Cardiac fibroblast (primary cell): ENCODE data around the gene CD207.
A peak's percentile ranks its signal among the peaks of the same experiment; 100 is the strongest.
"Not testable (repeated sequence)": the region's sequence is repeated elsewhere in the genome, so short reads cannot be mapped to it uniquely, and the experiment has no call there.

ENCODE experiments used
- DNase-seq, 2 donors: peaks; one replicate each; pipeline versions ENCODE4 v3.0.0 to v3.0.0-alpha.2; 2010; ENCODE audit warnings: low read depth in 2 of 2
- H3K4me3 ChIP-seq, 2 donors: replicated peaks in 1 of 2; 1 replicate in 1 of 2; 2 replicates in 1 of 2; pipeline ENCODE4 v1.5.1; 2011; ENCODE audit warnings: low read depth in 2 of 2, low read length in 2 of 2, mild to moderate bottlenecking in 2 of 2, moderate library complexity in 1 of 2
- TF ChIP-seq, protein P1 (sequence below): IDR thresholded peaks from one replicate; pipeline ENCODE4 v1.5.1; 2011; ENCODE audit warnings: low read depth, mild to moderate bottlenecking, low read length, inconsistent platforms

CD207 gene

DNA sequence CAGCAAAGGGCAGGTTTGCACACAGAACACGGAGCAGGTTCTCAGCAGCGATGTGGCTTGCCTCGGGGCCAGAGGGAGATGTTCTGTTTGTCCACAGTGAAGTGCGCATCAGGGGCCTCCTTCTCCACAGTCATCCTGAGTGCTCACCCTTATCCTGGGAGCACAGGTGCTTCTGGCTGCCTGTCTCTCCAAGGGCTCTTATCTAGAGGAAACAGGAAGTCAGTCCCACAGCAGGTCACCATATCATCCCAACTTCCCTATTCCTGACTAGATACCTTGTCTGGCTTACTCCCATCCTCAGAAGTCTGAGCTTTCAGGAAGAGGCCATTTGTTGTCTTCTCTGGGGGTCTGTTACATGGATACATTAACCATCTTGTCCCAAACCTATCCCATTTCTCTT, at the start of gene CD207:
Gene CD207, minus strand, starts transcription at position 174 of the 400 bp plus-strand sequence. Its CDS starts 40 bp downstream, at position 134.
- H3K4me3 ChIP-seq = no peak within 1 kb of the TSS
- DNase-seq = no peak

DNA sequence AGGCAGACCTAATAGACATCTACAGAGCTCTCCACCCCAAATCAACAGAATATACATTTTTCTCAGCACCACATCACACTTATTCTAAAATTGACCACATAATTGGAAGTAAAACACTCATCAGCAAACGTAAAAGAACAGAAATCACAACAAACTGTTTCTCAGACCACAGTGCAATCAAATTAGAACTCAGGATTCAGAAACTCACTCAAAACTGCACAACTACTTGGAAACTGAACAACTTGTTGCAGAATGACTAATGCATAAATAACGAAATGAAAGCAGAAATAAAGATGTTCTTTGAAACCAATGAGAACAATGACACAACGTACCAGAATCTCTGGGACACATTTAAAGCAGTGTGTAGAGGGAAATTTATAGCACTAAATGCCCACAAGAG, 42.9 kb upstream of the CD207 start:
- not testable (repeated sequence) for H3K4me3 ChIP-seq, DNase-seq

More for the DNA sequence above, at the start of gene CD207:
- TF ChIP-seq, protein P1, sequence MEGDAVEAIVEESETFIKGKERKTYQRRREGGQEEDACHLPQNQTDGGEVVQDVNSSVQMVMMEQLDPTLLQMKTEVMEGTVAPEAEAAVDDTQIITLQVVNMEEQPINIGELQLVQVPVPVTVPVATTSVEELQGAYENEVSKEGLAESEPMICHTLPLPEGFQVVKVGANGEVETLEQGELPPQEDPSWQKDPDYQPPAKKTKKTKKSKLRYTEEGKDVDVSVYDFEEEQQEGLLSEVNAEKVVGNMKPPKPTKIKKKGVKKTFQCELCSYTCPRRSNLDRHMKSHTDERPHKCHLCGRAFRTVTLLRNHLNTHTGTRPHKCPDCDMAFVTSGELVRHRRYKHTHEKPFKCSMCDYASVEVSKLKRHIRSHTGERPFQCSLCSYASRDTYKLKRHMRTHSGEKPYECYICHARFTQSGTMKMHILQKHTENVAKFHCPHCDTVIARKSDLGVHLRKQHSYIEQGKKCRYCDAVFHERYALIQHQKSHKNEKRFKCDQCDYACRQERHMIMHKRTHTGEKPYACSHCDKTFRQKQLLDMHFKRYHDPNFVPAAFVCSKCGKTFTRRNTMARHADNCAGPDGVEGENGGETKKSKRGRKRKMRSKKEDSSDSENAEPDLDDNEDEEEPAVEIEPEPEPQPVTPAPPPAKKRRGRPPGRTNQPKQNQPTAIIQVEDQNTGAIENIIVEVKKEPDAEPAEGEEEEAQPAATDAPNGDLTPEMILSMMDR = no peak

DNA sequence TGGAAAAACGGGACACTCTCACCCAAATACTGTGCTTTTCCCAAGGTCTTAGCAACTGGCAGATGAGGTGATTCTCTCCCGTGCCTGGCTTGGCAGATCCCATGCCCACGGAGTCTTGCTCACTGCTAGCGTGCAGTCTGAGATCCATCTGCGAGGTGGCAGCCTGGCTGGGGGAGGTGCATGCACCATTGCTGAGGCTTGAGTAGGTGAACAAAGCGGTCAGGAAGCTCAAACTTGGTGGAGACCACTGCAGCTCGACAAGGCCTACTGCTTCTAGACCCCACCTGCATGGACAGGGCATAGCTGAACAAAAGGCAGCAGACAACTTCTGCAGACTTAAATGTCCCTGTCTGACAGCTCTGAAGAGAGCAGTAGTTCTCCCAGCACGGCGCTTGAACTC, 40.5 kb upstream of the CD207 start:
- not testable (repeated sequence) for DNase-seq, H3K4me3 ChIP-seq

DNA sequence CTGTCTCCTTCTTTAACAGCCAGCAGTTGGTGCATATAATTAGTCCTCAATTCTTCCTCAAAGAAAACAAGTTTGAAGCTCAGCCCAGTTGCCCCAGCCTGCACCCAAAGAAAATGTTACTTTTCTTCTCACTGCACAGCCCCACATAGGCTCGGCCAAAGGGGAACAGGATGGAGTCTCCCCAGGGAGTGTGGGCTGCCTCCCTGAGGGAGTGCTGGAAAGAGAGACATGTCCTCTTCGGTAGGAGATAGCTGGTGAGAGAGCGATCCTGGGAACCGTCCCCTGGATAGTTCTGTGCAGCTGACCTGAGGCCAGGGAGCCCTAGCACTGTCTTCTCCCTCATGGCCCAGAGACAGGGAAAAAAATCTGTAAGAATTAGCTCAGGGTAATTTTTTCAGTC, 37.9 kb upstream of the CD207 start:
- H3K4me3 ChIP-seq = no peak overlapping the region
- TF ChIP-seq, protein P1 = no peak
- DNase-seq = no peak

DNA sequence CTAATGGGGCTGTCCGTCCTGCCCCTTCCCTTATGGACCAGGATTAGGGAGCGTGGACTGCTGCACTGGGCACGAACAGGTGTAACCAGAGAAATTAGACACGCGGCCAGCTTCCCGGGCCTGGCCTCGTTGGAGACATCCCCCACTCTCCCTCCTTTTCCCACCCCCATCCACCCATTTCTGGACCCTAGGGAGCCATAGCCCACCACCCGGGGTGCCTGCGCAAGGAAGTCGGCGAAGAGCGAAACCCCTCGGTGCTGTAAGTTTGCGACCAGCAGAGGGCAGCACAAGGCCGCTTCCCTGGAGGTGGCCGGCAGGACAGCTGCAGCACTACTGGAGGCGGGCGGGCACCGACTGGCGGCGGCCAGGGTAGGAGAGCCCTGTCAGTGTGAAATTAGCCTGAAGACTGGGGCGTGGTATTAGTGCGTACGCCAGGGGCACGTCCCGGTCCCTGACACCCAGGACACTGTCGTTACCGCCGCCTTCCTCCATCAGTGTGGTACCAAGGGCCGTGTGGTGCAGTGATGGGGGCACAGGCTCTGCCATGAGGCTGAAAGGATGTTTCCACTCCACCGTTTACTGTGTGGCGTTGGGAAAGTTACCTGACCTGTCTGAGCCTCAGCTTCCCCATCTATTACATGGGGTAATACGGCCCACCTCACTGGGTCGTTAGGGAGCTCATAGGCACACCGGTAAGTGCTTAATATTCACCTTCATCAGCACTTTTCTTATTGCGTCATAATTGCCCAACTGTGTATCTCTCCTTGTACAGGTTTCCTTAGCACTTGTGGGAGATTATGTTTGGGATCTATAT, 36.0 kb upstream of the CD207 start:
- TF ChIP-seq, protein P1 = peak; percentile 96
- peak; percentile 80 to 83 for DNase-seq
- H3K4me3 ChIP-seq = no peak overlapping the region

DNA sequence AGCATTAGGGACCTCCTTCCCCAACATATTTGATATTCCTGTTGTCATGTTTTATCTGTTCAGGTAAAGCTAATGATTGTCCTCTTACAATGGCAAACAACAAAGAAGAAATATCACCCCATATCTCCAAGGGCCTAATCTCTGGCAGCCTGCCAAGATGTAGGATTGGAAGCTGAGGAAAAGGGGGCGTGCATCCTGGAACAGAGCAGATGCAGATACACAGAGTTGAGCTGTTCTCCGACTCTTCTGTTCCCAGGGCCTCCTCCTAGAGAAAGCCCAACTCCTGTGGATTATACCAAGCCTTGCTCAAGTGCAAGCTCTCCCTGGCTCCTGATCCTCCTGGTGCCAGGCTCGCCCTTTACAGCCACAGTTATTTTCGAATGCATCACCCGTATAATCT, 35.2 kb upstream of the CD207 start:
- TF ChIP-seq, protein P1 = no peak
- H3K4me3 ChIP-seq = no peak overlapping the region
- DNase-seq = no peak

DNA sequence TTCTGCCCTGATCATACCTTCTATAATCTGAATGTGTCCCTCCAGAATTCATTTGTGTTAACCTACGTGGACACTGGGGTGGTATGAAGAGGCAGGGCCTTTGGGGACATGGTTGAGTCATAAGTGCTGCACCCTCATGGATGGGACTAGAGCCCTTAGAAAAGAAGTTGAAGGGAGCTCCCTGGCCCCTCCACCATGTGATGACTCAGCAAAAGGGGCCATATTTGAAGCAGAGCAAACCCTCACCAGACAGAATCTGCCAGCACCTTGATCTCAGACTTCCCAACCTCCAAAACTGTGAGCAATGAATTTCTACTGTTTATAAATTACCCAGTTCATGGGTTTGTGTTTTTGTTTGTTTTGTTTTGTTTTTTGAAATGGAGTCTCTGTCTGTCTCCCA, 33.4 kb upstream of the CD207 start:
- TF ChIP-seq, protein P1 = no peak
- H3K4me3 ChIP-seq = no peak overlapping the region
- DNase-seq = no peak
